Measurements from ENCODE around the gene OBP2A.

The OBP2A gene

GRCh38 chr9:135565636-135566035, 19.7 kb downstream of the OBP2A start:
- POLR2A ChIA-PET: no interaction called here
- no peak for DNase-seq (ENCODE audit: extremely low spot score)
- no peak for TF ChIP-seq CTCF (IDR thresholded peaks at IDR 0.05; ENCODE audit: control extremely low read depth, extremely low read depth, low read depth, missing control alignments)
- CTCF ChIA-PET: no interaction called here

GRCh38 chr9:135566552-135566951, 20.6 kb downstream of the OBP2A start:
- no peak for TF ChIP-seq CTCF (IDR thresholded peaks at IDR 0.05; ENCODE audit: control extremely low read depth, extremely low read depth, low read depth, missing control alignments)
- CTCF ChIA-PET: no interaction called here
- POLR2A ChIA-PET: no interaction called here
- DNase-seq (ENCODE audit: extremely low spot score): no peak

- POLR2A ChIA-PET: no interaction called here
- DNase-seq (ENCODE audit: extremely low spot score): no peak
- no peak for TF ChIP-seq CTCF (IDR thresholded peaks at IDR 0.05; ENCODE audit: control extremely low read depth, extremely low read depth, low read depth, missing control alignments)
- CTCF ChIA-PET: interaction anchor here (1.4 kb wide), 1 partner anchor 11 kb away, joined by 3 read pairs; no protein-coding TSS in a partner anchor
Observed at GRCh38 chr9:135567311-135567710, 21.4 kb downstream of the OBP2A start.

GRCh38 chr9:135568026-135568425, 22.1 kb downstream of the OBP2A start:
- POLR2A ChIA-PET: no interaction called here
- TF ChIP-seq CTCF (IDR thresholded peaks at IDR 0.05; ENCODE audit: control extremely low read depth, extremely low read depth, low read depth, missing control alignments): no peak
- no peak for DNase-seq (ENCODE audit: extremely low spot score)
- CTCF ChIA-PET: interaction anchor here (1.4 kb wide), 1 partner anchor 12 kb away, joined by 3 read pairs; no protein-coding TSS in a partner anchor

- POLR2A ChIA-PET: no interaction called here
- no peak for DNase-seq (ENCODE audit: extremely low spot score)
- CTCF ChIA-PET: interaction anchor here (1.2 kb wide), 1 partner anchor 11 kb away, joined by 3 read pairs; no protein-coding TSS in a partner anchor
- TF ChIP-seq CTCF (IDR thresholded peaks at IDR 0.05; ENCODE audit: control extremely low read depth, extremely low read depth, low read depth, missing control alignments): no peak
Observed at GRCh38 chr9:135570456-135570855, 24.5 kb downstream of the OBP2A start.

- ChIA-PET CTCF (interaction anchor here (1.2 kb wide), 1 partner anchor 18 kb away, joined by 3 read pairs; no protein-coding TSS in a partner anchor), POLR2A (no interaction called here)
- no peak for DNase-seq (ENCODE audit: extremely low spot score)
- TF ChIP-seq CTCF (IDR thresholded peaks at IDR 0.05; ENCODE audit: control extremely low read depth, extremely low read depth, low read depth, missing control alignments): no peak
Observed at GRCh38 chr9:135572233-135572632, 26.3 kb downstream of the OBP2A start.

GRCh38 chr9:135573124-135573523, 27.2 kb downstream of the OBP2A start:
- CTCF ChIA-PET: no interaction called here

More at GRCh38 chr9:135573124-135573523, 27.2 kb downstream of the OBP2A start:
- no peak for DNase-seq (ENCODE audit: extremely low spot score)
- no peak for TF ChIP-seq CTCF (IDR thresholded peaks at IDR 0.05; ENCODE audit: control extremely low read depth, extremely low read depth, low read depth, missing control alignments)
- POLR2A ChIA-PET: no interaction called here
